Tibial nerve (tissue), 3 donors: Measurements from ENCODE around the gene DLGAP1.

Experiments
- POLR2A ChIP-seq, 2 donors: fragments of 450-650 bp; IDR thresholded peaks; one replicate each; pipeline ENCODE4 v1.6.1; 2017; ENCODE audit warnings: antibody characterized with exemption in 2 of 2, mild to moderate bottlenecking in 2 of 2, moderate library complexity in 2 of 2
- TF ChIP-seq, protein P1 (sequence below), 5 experiments: fragments of 200-600 bp in 3 of 5; fragments of 450-650 bp in 2 of 5; sonication (generic) in 3 of 5; IDR thresholded peaks; one replicate each; pipeline ENCODE4 v1.5.1; 2016 to 2019; ENCODE audit warnings: antibody characterized with exemption in 5 of 5, mild to moderate bottlenecking in 3 of 5, moderate library complexity in 2 of 5

DNA sequence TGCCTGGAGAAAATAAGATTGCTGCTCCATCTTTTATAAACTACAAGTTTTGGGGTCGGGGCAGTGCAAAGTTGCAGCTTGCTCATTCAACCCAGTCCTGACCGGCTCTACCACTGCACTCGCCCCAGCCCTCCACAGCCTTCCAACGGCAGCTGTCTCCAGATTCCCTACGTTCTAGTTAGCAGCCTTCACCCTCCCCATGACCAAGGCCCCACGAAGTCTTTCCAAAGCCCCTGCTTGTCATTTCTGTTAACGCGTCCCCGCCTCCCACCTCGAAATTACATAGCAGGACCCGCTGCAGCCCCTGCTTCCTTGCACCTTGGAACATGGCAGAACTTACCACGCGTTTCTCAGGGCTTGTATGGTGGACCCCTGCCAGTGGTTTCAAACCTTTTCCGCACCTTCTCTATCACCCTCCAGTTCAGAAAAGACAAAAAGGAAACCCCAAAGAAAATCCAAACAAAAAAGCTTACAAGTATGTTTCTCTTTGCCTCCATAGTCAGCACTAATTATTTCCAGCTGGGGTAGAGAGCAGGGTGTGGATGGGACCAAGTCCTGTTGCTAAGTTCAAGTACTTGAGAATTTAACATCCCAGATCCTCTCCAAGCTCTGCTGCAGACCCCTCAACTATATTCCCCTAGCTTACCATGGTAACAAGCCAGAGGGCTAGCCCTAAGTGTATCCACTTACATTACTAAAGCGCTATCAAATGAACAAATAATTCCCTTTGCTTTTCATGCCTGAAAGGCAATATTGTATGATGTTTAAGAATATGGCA is 843.6 kb downstream of the DLGAP1 start:
- TF ChIP-seq, protein P1, sequence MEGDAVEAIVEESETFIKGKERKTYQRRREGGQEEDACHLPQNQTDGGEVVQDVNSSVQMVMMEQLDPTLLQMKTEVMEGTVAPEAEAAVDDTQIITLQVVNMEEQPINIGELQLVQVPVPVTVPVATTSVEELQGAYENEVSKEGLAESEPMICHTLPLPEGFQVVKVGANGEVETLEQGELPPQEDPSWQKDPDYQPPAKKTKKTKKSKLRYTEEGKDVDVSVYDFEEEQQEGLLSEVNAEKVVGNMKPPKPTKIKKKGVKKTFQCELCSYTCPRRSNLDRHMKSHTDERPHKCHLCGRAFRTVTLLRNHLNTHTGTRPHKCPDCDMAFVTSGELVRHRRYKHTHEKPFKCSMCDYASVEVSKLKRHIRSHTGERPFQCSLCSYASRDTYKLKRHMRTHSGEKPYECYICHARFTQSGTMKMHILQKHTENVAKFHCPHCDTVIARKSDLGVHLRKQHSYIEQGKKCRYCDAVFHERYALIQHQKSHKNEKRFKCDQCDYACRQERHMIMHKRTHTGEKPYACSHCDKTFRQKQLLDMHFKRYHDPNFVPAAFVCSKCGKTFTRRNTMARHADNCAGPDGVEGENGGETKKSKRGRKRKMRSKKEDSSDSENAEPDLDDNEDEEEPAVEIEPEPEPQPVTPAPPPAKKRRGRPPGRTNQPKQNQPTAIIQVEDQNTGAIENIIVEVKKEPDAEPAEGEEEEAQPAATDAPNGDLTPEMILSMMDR (IDR thresholded peaks at IDR 0.05) = no peak
- no peak for TF ChIP-seq POLR2A (IDR thresholded peaks at IDR 0.05)
